GM23338 (cell line): ENCODE measurements around the gene HTR2A. TPM values are rescaled to one million over a fixed set of nuclear protein-coding genes. Genes with fewer than 3 reads are reported as not detected.

Source experiments
- ATAC-seq: fragments of 200-7000 bp; cut with Tn5 transposase; 3 replicates; pipeline ENCODE4 v1.9.1; 2020
- DNase-seq: peaks from one replicate; pipeline ENCODE4 v3.0.0-alpha.2; 2015; ENCODE audit warnings: low spot score
- H2AFZ ChIP-seq: fragments of 200-600 bp; sonication (generic); 2 replicates; pipeline ENCODE4 v1.8.0; 2016; ENCODE audit warnings: antibody characterized with exemption, mild to moderate bottlenecking, moderate library complexity
- H3F3A ChIP-seq: fragments of 200-600 bp; sonication (generic); replicated peaks from 2 replicates; pipeline ENCODE4 v1.8.0; 2017; ENCODE audit warnings: antibody characterized with exemption, mixed run types, low read depth
- H3K27ac ChIP-seq: fragments of 200-600 bp; sonication (generic); 2 replicates; pipeline ENCODE4 v1.6.1; 2016; ENCODE audit warnings: low read depth
- H3K27me3 ChIP-seq: fragments of 200-600 bp; sonication (generic); 2 replicates; pipeline ENCODE4 v1.8.0; 2016; ENCODE audit warnings: mild to moderate bottlenecking, mixed run types, moderate library complexity; ENCODE audit not compliant: insufficient read depth
- H3K36me3 ChIP-seq: fragments of 200-600 bp; sonication (generic); 2 replicates; pipeline ENCODE4 v1.8.0; 2016; ENCODE audit warnings: mild to moderate bottlenecking; ENCODE audit not compliant: insufficient read depth
- H3K4me1 ChIP-seq: fragments of 200-600 bp; sonication (generic); 2 replicates; pipeline ENCODE4 v1.8.0; 2016; ENCODE audit warnings: mild to moderate bottlenecking, moderate library complexity; ENCODE audit not compliant: insufficient read depth
- H3K4me2 ChIP-seq: fragments of 200-600 bp; sonication (generic); 2 replicates; pipeline ENCODE4 v1.7.1; 2017; ENCODE audit warnings: mixed run types
- H3K4me3 ChIP-seq: fragments of 200-600 bp; sonication (generic); 2 replicates; pipeline ENCODE4 v1.6.1; 2016; ENCODE audit warnings: mixed run types
- H3K79me2 ChIP-seq: fragments of 200-600 bp; sonication (generic); replicated peaks from 2 replicates; pipeline ENCODE4 v1.8.0; 2017; ENCODE audit warnings: mild to moderate bottlenecking; ENCODE audit not compliant: insufficient read depth
- H3K9me2 ChIP-seq: fragments of 200-600 bp; sonication (generic); 2 replicates; pipeline ENCODE4 v1.8.0; 2017; ENCODE audit not compliant: insufficient read depth
- H4K20me1 ChIP-seq: fragments of 200-600 bp; sonication (generic); replicated peaks from 2 replicates; pipeline ENCODE4 v1.8.0; 2017; ENCODE audit warnings: mild to moderate bottlenecking; ENCODE audit not compliant: insufficient read depth
- H3K27ac Mint-ChIP-seq: 2 replicates; pipeline ENCODE4 v1.8.0; 2020; ENCODE audit warnings: inconsistent platforms, mild to moderate bottlenecking, moderate library complexity, mixed read lengths
- H3K27me3 Mint-ChIP-seq: 3 replicates; pipeline ENCODE4 v1.8.0; 2022; ENCODE audit warnings: low read depth, mild to moderate bottlenecking, moderate library complexity, mixed read lengths, inconsistent platforms; ENCODE audit not compliant: insufficient read depth, poor library complexity
- H3K36me3 Mint-ChIP-seq: 3 replicates; pipeline ENCODE4 v1.8.0; 2021; ENCODE audit warnings: low read depth, mild to moderate bottlenecking, inconsistent platforms, moderate library complexity, mixed read lengths
- H3K4me1 Mint-ChIP-seq: 3 replicates; pipeline ENCODE4 v1.8.0; 2020; ENCODE audit warnings: mild to moderate bottlenecking, inconsistent platforms, mixed read lengths
- H3K4me3 Mint-ChIP-seq: 3 replicates; pipeline ENCODE4 v1.8.0; 2021; ENCODE audit warnings: moderate library complexity, mild to moderate bottlenecking, inconsistent platforms, mixed read lengths
- H3K9me3 Mint-ChIP-seq: 3 replicates; pipeline ENCODE4 v1.8.0; 2020; ENCODE audit warnings: moderate library complexity, mild to moderate bottlenecking, inconsistent platforms, mixed read lengths
- EZH2phosphoT487 ChIP-seq: fragments of 200-600 bp; sonication (generic); IDR thresholded peaks from one replicate; pipeline ENCODE4 v1.8.1; 2018; ENCODE audit warnings: antibody characterized with exemption; ENCODE audit not compliant: unreplicated experiment
- JUNB ChIP-seq: IDR thresholded peaks from one replicate; pipeline ENCODE4 v1.6.1; 2016; ENCODE audit warnings: antibody characterized with exemption; ENCODE audit not compliant: unreplicated experiment
- NANOG ChIP-seq: IDR thresholded peaks from 2 replicates; pipeline ENCODE4 v1.6.1; 2016; ENCODE audit warnings: antibody characterized with exemption, borderline replicate concordance
- POLR2AphosphoS5 ChIP-seq: IDR thresholded peaks from 2 replicates; pipeline ENCODE4 v1.6.1; 2016; ENCODE audit warnings: antibody characterized with exemption, low read depth
- ZNF114 ChIP-seq: fragments of 250-450 bp; sonication (Bioruptor Pico); IDR thresholded peaks from 2 replicates; pipeline ENCODE4 v1.5.0; 2020; ENCODE audit warnings: mild to moderate bottlenecking, moderate library complexity
- ZNF331 ChIP-seq: fragments of 250-450 bp; sonication (Bioruptor Pico); IDR thresholded peaks from 2 replicates; pipeline ENCODE4 v1.5.0; 2020; ENCODE audit warnings: low read depth, mild to moderate bottlenecking, moderate library complexity
- polyA plus RNA-seq: library from polyadenylated mRNA; unstranded; fragments of >200 nt; fragmentation: Nextera tagmentation; extraction: Ambion mirVana; gene quantifications from 2 replicates; pipeline ENCODE4 v1.2.1, GENCODE V29; 2016
- total RNA-seq: library from RNA; depleted of rRNA; stranded (reverse); fragments of >200 nt; shearing (Covaris generic); gene quantifications from 2 replicates; pipeline ENCODE4 v1.2.3, GENCODE V29; 2014
- TF ChIP-seq, protein P1 (sequence below), 2 experiments: fragments of 200-600 bp in 1 of 2; sonication (generic) in 1 of 2; conservative IDR thresholded peaks; 2 replicates each; pipeline versions ENCODE4 v1.5.1 to v1.6.1; 2016 to 2017; ENCODE audit warnings: antibody characterized with exemption in 2 of 2, low read depth in 2 of 2, mild to moderate bottlenecking in 2 of 2, moderate library complexity in 1 of 2
- TF ChIP-seq, protein P2 (sequence below): fragments of 250-450 bp; sonication (Bioruptor Pico); IDR thresholded peaks from 2 replicates; pipeline ENCODE4 v1.5.0; 2020; ENCODE audit warnings: mild to moderate bottlenecking, moderate library complexity
- TF ChIP-seq, protein P3 (sequence below): IDR thresholded peaks from 2 replicates; pipeline ENCODE4 v1.6.1; 2016; ENCODE audit warnings: antibody characterized with exemption

HTR2A gene
- total and polyA plus RNA-seq, 2 experiments from 2014 or later: not detected

DNA sequence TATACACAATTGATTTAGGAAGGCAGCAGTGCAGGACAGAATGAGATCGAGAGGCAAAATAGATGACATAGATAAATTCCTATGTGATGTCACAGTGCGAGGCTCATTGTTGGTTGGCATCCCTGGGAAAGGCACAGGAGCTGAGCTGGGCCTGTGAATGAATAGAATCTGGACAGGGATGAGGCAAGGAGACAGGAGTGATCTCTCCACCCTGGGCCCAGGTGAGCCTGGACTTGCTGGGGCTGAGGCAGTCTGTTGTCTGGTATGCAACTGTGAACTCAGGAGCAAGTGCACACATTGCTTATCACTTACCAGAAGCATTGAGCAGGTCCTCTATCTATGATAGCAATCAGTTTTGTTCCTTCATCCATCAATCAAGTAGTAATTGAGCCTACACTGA, 51.7 kb downstream of the HTR2A start:
- ATAC-seq (no peak), DNase-seq (no peak)
- TF ChIP-seq, protein P1, sequence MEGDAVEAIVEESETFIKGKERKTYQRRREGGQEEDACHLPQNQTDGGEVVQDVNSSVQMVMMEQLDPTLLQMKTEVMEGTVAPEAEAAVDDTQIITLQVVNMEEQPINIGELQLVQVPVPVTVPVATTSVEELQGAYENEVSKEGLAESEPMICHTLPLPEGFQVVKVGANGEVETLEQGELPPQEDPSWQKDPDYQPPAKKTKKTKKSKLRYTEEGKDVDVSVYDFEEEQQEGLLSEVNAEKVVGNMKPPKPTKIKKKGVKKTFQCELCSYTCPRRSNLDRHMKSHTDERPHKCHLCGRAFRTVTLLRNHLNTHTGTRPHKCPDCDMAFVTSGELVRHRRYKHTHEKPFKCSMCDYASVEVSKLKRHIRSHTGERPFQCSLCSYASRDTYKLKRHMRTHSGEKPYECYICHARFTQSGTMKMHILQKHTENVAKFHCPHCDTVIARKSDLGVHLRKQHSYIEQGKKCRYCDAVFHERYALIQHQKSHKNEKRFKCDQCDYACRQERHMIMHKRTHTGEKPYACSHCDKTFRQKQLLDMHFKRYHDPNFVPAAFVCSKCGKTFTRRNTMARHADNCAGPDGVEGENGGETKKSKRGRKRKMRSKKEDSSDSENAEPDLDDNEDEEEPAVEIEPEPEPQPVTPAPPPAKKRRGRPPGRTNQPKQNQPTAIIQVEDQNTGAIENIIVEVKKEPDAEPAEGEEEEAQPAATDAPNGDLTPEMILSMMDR (conservative IDR thresholded peaks at IDR 0.05; ENCODE audit: low read depth in 2 of 2): no peak
- TF ChIP-seq, protein P2, sequence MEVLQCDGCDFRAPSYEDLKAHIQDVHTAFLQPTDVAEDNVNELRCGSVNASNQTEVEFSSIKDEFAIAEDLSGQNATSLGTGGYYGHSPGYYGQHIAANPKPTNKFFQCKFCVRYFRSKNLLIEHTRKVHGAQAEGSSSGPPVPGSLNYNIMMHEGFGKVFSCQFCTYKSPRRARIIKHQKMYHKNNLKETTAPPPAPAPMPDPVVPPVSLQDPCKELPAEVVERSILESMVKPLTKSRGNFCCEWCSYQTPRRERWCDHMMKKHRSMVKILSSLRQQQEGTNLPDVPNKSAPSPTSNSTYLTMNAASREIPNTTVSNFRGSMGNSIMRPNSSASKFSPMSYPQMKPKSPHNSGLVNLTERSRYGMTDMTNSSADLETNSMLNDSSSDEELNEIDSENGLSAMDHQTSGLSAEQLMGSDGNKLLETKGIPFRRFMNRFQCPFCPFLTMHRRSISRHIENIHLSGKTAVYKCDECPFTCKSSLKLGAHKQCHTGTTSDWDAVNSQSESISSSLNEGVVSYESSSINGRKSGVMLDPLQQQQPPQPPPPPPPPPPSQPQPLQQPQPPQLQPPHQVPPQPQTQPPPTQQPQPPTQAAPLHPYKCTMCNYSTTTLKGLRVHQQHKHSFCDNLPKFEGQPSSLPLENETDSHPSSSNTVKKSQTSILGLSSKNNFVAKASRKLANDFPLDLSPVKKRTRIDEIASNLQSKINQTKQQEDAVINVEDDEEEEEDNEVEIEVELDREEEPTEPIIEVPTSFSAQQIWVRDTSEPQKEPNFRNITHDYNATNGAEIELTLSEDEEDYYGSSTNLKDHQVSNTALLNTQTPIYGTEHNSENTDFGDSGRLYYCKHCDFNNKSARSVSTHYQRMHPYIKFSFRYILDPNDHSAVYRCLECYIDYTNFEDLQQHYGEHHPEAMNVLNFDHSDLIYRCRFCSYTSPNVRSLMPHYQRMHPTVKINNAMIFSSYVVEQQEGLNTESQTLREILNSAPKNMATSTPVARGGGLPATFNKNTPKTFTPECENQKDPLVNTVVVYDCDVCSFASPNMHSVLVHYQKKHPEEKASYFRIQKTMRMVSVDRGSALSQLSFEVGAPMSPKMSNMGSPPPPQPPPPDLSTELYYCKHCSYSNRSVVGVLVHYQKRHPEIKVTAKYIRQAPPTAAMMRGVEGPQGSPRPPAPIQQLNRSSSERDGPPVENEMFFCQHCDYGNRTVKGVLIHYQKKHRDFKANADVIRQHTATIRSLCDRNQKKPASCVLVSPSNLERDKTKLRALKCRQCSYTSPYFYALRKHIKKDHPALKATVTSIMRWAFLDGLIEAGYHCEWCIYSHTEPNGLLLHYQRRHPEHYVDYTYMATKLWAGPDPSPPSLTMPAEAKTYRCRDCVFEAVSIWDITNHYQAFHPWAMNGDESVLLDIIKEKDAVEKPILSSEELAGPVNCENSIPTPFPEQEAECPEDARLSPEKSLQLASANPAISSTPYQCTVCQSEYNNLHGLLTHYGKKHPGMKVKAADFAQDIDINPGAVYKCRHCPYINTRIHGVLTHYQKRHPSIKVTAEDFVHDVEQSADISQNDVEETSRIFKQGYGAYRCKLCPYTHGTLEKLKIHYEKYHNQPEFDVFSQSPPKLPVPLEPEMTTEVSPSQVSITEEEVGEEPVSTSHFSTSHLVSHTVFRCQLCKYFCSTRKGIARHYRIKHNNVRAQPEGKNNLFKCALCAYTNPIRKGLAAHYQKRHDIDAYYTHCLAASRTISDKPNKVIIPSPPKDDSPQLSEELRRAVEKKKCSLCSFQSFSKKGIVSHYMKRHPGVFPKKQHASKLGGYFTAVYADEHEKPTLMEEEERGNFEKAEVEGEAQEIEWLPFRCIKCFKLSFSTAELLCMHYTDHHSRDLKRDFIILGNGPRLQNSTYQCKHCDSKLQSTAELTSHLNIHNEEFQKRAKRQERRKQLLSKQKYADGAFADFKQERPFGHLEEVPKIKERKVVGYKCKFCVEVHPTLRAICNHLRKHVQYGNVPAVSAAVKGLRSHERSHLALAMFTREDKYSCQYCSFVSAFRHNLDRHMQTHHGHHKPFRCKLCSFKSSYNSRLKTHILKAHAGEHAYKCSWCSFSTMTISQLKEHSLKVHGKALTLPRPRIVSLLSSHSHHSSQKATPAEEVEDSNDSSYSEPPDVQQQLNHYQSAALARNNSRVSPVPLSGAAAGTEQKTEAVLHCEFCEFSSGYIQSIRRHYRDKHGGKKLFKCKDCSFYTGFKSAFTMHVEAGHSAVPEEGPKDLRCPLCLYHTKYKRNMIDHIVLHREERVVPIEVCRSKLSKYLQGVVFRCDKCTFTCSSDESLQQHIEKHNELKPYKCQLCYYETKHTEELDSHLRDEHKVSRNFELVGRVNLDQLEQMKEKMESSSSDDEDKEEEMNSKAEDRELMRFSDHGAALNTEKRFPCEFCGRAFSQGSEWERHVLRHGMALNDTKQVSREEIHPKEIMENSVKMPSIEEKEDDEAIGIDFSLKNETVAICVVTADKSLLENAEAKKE (CRISPR knock-in tag): no peak
- TF ChIP-seq ZNF114: no peak
- TF ChIP-seq NANOG: no peak
- no peak for TF ChIP-seq EZH2phosphoT487
- no peak for TF ChIP-seq ZNF331 (CRISPR knock-in tag)
- no peak for TF ChIP-seq POLR2AphosphoS5
- TF ChIP-seq JUNB: no peak
- TF ChIP-seq, protein P3, sequence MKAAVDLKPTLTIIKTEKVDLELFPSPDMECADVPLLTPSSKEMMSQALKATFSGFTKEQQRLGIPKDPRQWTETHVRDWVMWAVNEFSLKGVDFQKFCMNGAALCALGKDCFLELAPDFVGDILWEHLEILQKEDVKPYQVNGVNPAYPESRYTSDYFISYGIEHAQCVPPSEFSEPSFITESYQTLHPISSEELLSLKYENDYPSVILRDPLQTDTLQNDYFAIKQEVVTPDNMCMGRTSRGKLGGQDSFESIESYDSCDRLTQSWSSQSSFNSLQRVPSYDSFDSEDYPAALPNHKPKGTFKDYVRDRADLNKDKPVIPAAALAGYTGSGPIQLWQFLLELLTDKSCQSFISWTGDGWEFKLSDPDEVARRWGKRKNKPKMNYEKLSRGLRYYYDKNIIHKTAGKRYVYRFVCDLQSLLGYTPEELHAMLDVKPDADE: no peak
- H3K36me3 Mint-ChIP-seq: no peaks in the 10 kb centered on the region
- Histone ChIP-seq H3K27ac (no peak overlapping the region), H3K4me3 (no peak overlapping the region), H3K9me2 (no peaks in the 10 kb centered on the region), H3K79me2 (no peaks in the 10 kb centered on the region), H4K20me1 (no peaks in the 10 kb centered on the region), H3K4me2 (no peak overlapping the region), H3K36me3 (no peaks in the 10 kb centered on the region), H2AFZ (no peak overlapping the region), H3K27me3 (no peaks in the 10 kb centered on the region), H3K4me1 (no peaks in the 10 kb centered on the region), H3F3A (no peaks in the 10 kb centered on the region)
- H3K9me3 Mint-ChIP-seq: no peaks in the 10 kb centered on the region
- H3K4me3 Mint-ChIP-seq: no peak overlapping the region
- peaks cover 3% of the 10 kb centered on the region for H3K27me3 Mint-ChIP-seq
- no peak overlapping the region for H3K27ac Mint-ChIP-seq
- no peaks in the 10 kb centered on the region for H3K4me1 Mint-ChIP-seq
